ENCODE results near the gene COL5A3. TPM values are rescaled to one million over a fixed set of nuclear protein-coding genes. Genes with fewer than 3 reads are reported as not detected.
"Not testable (repeated sequence)": the region's sequence is repeated elsewhere in the genome, so short reads cannot be mapped to it uniquely, and the experiment has no call there.

The COL5A3 gene
- polyA plus RNA-seq, 1 of the 3 experiments (the other 2 are of a cell fraction): under 0.01 TPM

- POLR2A ChIA-PET: no interaction called here
- no peak overlapping the region for H2AFZ ChIP-seq (ENCODE audit: low read depth)
- no peaks in the 10 kb centered on the region for H4K20me1 ChIP-seq (ENCODE audit: insufficient read depth)
- CTCF ChIA-PET: interaction anchor here (0.8 to 3.9 kb wide), 2 partner anchors 104 to 465 kb away, joined by 3 to 21 read pairs; no protein-coding TSS in a partner anchor
- no peaks in the 10 kb centered on the region for H3K27me3 ChIP-seq (ENCODE audit: insufficient read depth)
- no peak overlapping the region for H3K9ac ChIP-seq
- H3K79me2 ChIP-seq (ENCODE audit: insufficient read depth): no peaks in the 10 kb centered on the region
- H3K9me2 ChIP-seq: no peaks in the 10 kb centered on the region
- H3K4me2 ChIP-seq: no peak overlapping the region
- DNase-seq: no peak
- no peak overlapping the region for H3K4me3 ChIP-seq (ENCODE audit: low read depth in 2 of 2, low read length in 1 of 2)
- H3K36me3 ChIP-seq (replicated peaks in 1 of 2; ENCODE audit: control insufficient read depth in 1 of 2, insufficient read depth in 2 of 2, low read length in 1 of 2): no peaks in the 10 kb centered on the region
- H3K9me3 ChIP-seq: no peaks in the 10 kb centered on the region
- TF ChIP-seq SIN3A (IDR thresholded peaks at IDR 0.05; ENCODE audit: borderline replicate concordance, low read depth, low read length): no peak
- no peak for TF ChIP-seq NRF1 (IDR thresholded peaks at IDR 0.05; ENCODE audit: low read depth, low read length)
- TF ChIP-seq NFIC (IDR thresholded peaks at IDR 0.05; ENCODE audit: borderline replicate concordance): no peak
- no peak for TF ChIP-seq USF1 (IDR thresholded peaks at IDR 0.05; ENCODE audit: borderline replicate concordance, low read depth)
- no peak for TF ChIP-seq TEAD4 (IDR thresholded peaks at IDR 0.05; ENCODE audit: borderline replicate concordance, insufficient read depth)
- no peak for TF ChIP-seq EZH2phosphoT487 (IDR thresholded peaks at IDR 0.05; ENCODE audit: borderline replicate concordance, low read depth)
- H3K4me1 ChIP-seq (ENCODE audit: control insufficient read depth in 1 of 2, insufficient read depth in 2 of 2, low read depth in 1 of 2, low read length in 1 of 2): no peaks in the 10 kb centered on the region
- WGBS (ENCODE audit: low lambda C conversion rate): 72% methylated on average over 4 of the region's 4 CpGs
- no peak overlapping the region for H3K27ac ChIP-seq (ENCODE audit: low read depth in 2 of 2, low read length in 1 of 2)
- no peaks in the 10 kb centered on the region for H3F3A ChIP-seq (replicated peaks; ENCODE audit: insufficient read depth)
These were observed 86.9 kb downstream of the COL5A3 start for GRCh38 chr19:9923440-9923839.

GRCh38 chr19:9922782-9923379, 87.4 kb downstream of the COL5A3 start:
- H3K27me3 ChIP-seq (ENCODE audit: insufficient read depth); H3K4me3 ChIP-seq (ENCODE audit: low read depth in 2 of 2, low read length in 1 of 2); H3K4me2 ChIP-seq; H3K36me3 ChIP-seq (replicated peaks in 1 of 2; ENCODE audit: control insufficient read depth in 1 of 2, insufficient read depth in 2 of 2, low read length in 1 of 2); H4K20me1 ChIP-seq (ENCODE audit: insufficient read depth); H3K9ac ChIP-seq; H3K4me1 ChIP-seq (ENCODE audit: control insufficient read depth in 1 of 2, insufficient read depth in 2 of 2, low read depth in 1 of 2, low read length in 1 of 2); DNase-seq; H3K27ac ChIP-seq (ENCODE audit: low read depth in 2 of 2, low read length in 1 of 2); H3K9me3 ChIP-seq; POLR2A ChIA-PET; H2AFZ ChIP-seq (ENCODE audit: low read depth); H3F3A ChIP-seq (replicated peaks; ENCODE audit: insufficient read depth); H3K9me2 ChIP-seq; H3K79me2 ChIP-seq (ENCODE audit: insufficient read depth): not testable (repeated sequence)
- CTCF ChIA-PET: interaction anchor here (0.8 to 3.9 kb wide), 4 partner anchors 7 to 466 kb away, joined by 3 to 21 read pairs (median 10); no protein-coding TSS in a partner anchor
- WGBS (ENCODE audit: low lambda C conversion rate): 58% methylated on average over 5 of the region's 5 CpGs

DNA sequence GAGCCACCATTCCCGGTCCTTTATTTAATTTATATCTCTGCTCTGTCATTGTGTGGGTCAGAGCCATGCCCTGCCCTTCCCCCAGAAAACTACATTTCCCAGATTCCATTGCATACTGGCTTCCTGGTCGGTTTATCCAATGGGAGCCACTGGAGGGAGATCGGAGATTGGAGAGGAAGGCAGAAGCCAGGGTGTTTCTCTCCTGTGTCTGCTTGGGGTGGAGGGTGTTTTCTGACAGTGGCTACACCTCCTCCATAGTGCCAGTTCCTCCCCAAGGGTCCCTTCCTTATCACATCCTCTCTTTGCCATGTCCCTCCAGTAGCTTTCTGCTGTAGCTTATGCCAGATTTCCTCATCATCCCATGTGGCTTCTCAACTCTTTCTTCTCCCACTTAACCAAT, 93.0 kb downstream of the COL5A3 start:
- Histone ChIP-seq H4K20me1 (ENCODE audit: insufficient read depth) (no peaks in the 10 kb centered on the region), H3K9ac (no peak overlapping the region), H3K27ac (ENCODE audit: low read depth in 2 of 2, low read length in 1 of 2) (no peak overlapping the region), H3K9me3 (no peaks in the 10 kb centered on the region), H3K4me2 (no peak overlapping the region), H3K79me2 (ENCODE audit: insufficient read depth) (no peaks in the 10 kb centered on the region), H3K4me1 (ENCODE audit: control insufficient read depth in 1 of 2, insufficient read depth in 2 of 2, low read depth in 1 of 2, low read length in 1 of 2) (peaks cover 0 to 10% of the 10 kb centered on the region in 2 experiments; a peak in 1 of 4 replicates), H3K27me3 (ENCODE audit: insufficient read depth) (no peaks in the 10 kb centered on the region), H3K9me2 (no peaks in the 10 kb centered on the region), H2AFZ (ENCODE audit: low read depth) (no peak overlapping the region), H3K36me3 (replicated peaks in 1 of 2; ENCODE audit: control insufficient read depth in 1 of 2, insufficient read depth in 2 of 2, low read length in 1 of 2) (no peaks in the 10 kb centered on the region), H3F3A (replicated peaks; ENCODE audit: insufficient read depth) (peaks cover 9% of the 10 kb centered on the region), H3K4me3 (ENCODE audit: low read depth in 2 of 2, low read length in 1 of 2) (no peak overlapping the region)
- DNase-seq: peak; percentile 81
- whole genome bisulfite sequencing (ENCODE audit: low lambda C conversion rate): 0% methylated on average over 3 of the region's 3 CpGs
- ChIA-PET POLR2A (no interaction called here), CTCF (interaction anchor here (1.2 to 1.4 kb wide), 3 partner anchors 67 to 110 kb away, joined by 3 to 7 read pairs (median 4); no protein-coding TSS in a partner anchor)
- TF ChIP-seq GABPA (IDR thresholded peaks at IDR 0.05; ENCODE audit: low read depth): peak; percentile 68
- TF ChIP-seq GATA2 (CRISPR knock-in tag; IDR thresholded peaks at IDR 0.05): peak; percentile 60; the same call in 1 of the 2 replicates
- TF ChIP-seq ELF1 (IDR thresholded peaks at IDR 0.05): peak; percentile 98
- no peak for TF ChIP-seq MEF2A (IDR thresholded peaks at IDR 0.05; ENCODE audit: borderline replicate concordance, low read depth)

All from SK-N-SH (cell line).